ENCODE data around the gene PTPN18.

The PTPN18 gene

DNA sequence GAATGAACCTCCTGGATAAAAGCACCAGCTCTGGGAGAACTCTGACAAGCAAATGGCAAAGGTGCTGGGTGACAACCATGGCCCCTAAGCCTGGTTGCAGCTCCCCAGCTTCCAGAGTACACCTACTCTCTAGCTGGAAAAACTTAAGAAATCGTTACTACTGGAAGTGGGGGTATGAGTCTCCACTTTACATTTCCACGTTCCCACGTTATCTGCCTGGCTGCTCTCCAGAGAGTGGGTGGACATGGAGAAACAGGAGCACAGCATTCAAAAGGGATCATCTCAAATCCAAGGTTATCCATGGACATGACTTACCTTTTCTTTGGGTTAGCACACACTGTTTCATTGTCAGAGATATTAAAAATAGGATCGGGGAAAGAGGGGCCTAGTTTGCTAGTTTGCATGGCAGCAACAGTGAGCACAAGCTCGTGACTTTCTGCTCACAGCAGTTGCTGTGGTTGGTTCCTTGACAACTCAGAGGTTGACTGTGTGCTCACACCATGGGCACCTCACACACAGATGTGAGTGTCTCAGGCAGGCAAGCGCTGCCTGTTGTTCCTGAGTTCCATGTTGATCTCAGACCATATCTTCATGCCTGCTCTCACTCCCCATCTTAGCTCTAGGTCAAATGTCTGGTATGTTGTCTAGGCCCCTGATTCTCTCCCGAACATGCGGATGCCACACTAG lies 32.5 kb downstream of the PTPN18 start:
- Histone ChIP-seq H3K4me3 (replicated peaks; ENCODE audit: insufficient read depth, low read length) (no peak overlapping the region), H3K27ac (replicated peaks) (no peak overlapping the region), H3K27me3 (ENCODE audit: insufficient read depth, poor library complexity, severe bottlenecking) (no peaks in the 10 kb centered on the region)
- TF ChIP-seq SPI1 (IDR thresholded peaks at IDR 0.05; ENCODE audit: borderline replicate concordance, low read depth) (no peak), POLR2AphosphoS5 (IDR thresholded peaks at IDR 0.05; ENCODE audit: low read depth) (no peak), GABPA (IDR thresholded peaks at IDR 0.05; ENCODE audit: low read depth) (no peak)
- TF ChIP-seq, protein P1, sequence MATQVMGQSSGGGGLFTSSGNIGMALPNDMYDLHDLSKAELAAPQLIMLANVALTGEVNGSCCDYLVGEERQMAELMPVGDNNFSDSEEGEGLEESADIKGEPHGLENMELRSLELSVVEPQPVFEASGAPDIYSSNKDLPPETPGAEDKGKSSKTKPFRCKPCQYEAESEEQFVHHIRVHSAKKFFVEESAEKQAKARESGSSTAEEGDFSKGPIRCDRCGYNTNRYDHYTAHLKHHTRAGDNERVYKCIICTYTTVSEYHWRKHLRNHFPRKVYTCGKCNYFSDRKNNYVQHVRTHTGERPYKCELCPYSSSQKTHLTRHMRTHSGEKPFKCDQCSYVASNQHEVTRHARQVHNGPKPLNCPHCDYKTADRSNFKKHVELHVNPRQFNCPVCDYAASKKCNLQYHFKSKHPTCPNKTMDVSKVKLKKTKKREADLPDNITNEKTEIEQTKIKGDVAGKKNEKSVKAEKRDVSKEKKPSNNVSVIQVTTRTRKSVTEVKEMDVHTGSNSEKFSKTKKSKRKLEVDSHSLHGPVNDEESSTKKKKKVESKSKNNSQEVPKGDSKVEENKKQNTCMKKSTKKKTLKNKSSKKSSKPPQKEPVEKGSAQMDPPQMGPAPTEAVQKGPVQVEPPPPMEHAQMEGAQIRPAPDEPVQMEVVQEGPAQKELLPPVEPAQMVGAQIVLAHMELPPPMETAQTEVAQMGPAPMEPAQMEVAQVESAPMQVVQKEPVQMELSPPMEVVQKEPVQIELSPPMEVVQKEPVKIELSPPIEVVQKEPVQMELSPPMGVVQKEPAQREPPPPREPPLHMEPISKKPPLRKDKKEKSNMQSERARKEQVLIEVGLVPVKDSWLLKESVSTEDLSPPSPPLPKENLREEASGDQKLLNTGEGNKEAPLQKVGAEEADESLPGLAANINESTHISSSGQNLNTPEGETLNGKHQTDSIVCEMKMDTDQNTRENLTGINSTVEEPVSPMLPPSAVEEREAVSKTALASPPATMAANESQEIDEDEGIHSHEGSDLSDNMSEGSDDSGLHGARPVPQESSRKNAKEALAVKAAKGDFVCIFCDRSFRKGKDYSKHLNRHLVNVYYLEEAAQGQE (IDR thresholded peaks at IDR 0.05; ENCODE audit: insufficient replicate concordance, low read depth) = no peak
- TF ChIP-seq, protein P2, sequence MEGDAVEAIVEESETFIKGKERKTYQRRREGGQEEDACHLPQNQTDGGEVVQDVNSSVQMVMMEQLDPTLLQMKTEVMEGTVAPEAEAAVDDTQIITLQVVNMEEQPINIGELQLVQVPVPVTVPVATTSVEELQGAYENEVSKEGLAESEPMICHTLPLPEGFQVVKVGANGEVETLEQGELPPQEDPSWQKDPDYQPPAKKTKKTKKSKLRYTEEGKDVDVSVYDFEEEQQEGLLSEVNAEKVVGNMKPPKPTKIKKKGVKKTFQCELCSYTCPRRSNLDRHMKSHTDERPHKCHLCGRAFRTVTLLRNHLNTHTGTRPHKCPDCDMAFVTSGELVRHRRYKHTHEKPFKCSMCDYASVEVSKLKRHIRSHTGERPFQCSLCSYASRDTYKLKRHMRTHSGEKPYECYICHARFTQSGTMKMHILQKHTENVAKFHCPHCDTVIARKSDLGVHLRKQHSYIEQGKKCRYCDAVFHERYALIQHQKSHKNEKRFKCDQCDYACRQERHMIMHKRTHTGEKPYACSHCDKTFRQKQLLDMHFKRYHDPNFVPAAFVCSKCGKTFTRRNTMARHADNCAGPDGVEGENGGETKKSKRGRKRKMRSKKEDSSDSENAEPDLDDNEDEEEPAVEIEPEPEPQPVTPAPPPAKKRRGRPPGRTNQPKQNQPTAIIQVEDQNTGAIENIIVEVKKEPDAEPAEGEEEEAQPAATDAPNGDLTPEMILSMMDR (IDR thresholded peaks at IDR 0.05; ENCODE audit: insufficient read depth, low read length) = no peak
- no peak for DNase-seq (ENCODE audit: low read depth in 1 of 2, low spot score in 1 of 2)

DNA sequence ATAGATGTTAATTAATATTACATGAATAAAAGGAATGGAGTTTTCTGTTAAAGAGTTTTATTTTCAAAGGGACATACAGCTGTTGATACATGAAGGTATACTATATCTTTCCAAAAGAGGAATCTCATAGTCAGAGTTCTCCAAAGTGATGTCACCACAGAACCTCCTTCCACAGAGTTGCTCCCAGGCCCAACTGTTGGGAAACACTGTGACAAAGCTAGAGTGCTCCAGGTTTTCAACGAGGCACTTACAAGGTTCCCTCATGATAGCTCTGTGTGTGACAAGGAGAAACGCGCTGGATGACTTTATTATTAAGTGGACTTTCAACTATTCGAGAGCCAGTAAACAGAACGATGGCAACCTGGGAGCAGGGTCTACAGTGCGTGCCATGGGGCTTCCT lies 33.5 kb downstream of the PTPN18 start:
- Histone ChIP-seq H3K4me3 (replicated peaks; ENCODE audit: insufficient read depth, low read length) (no peak overlapping the region), H3K27ac (replicated peaks) (no peak overlapping the region), H3K27me3 (ENCODE audit: insufficient read depth, poor library complexity, severe bottlenecking) (no peaks in the 10 kb centered on the region)
- TF ChIP-seq SPI1 (IDR thresholded peaks at IDR 0.05; ENCODE audit: borderline replicate concordance, low read depth) (no peak), GABPA (IDR thresholded peaks at IDR 0.05; ENCODE audit: low read depth) (no peak), POLR2AphosphoS5 (IDR thresholded peaks at IDR 0.05; ENCODE audit: low read depth) (no peak)
- TF ChIP-seq, protein P1 (IDR thresholded peaks at IDR 0.05; ENCODE audit: insufficient replicate concordance, low read depth) = no peak
- TF ChIP-seq, protein P2 (IDR thresholded peaks at IDR 0.05; ENCODE audit: insufficient read depth, low read length) = no peak
- no peak for DNase-seq (ENCODE audit: low read depth in 1 of 2, low spot score in 1 of 2)

DNA sequence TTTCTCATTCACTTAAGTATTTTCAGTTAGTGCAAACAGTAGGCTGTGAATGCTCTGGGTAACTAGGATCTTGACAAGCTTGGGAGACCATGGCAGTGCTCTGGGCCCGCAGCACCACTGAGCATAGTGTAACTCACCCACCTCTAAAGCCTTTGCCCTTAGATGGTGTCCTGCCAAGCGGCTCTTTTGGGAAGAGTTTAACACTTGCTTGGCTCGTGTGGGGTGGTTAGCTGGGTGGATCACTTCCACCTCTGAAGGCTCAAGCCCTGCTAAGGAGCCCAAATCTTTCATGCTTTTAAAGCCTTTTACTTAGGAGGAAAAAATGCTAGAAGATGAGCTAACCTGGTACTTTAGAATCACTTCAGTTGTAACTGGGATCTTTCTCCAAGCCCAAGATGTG lies 33.9 kb downstream of the PTPN18 start:
- no peak overlapping the region for H3K27ac ChIP-seq (replicated peaks)
- no peak overlapping the region for H3K4me3 ChIP-seq (replicated peaks; ENCODE audit: insufficient read depth, low read length)

More for the DNA sequence above, 33.9 kb downstream of the PTPN18 start:
- no peak for DNase-seq (ENCODE audit: low read depth in 1 of 2, low spot score in 1 of 2)
- TF ChIP-seq, protein P2 (IDR thresholded peaks at IDR 0.05; ENCODE audit: insufficient read depth, low read length) = no peak
- no peak for TF ChIP-seq POLR2AphosphoS5 (IDR thresholded peaks at IDR 0.05; ENCODE audit: low read depth)
- TF ChIP-seq SPI1 (IDR thresholded peaks at IDR 0.05; ENCODE audit: borderline replicate concordance, low read depth) = no peak
- no peak for TF ChIP-seq GABPA (IDR thresholded peaks at IDR 0.05; ENCODE audit: low read depth)
- TF ChIP-seq, protein P1 (IDR thresholded peaks at IDR 0.05; ENCODE audit: insufficient replicate concordance, low read depth) = no peak
- no peaks in the 10 kb centered on the region for H3K27me3 ChIP-seq (ENCODE audit: insufficient read depth, poor library complexity, severe bottlenecking)
